ENCODE results near the gene SALL1. TPM values are rescaled to one million over a fixed set of nuclear protein-coding genes. Genes with fewer than 3 reads are reported as not detected.

The SALL1 gene
- total and polyA plus RNA-seq, 2 experiments from 2014 or later, result 9.4 to 22.7 TPM

DNA sequence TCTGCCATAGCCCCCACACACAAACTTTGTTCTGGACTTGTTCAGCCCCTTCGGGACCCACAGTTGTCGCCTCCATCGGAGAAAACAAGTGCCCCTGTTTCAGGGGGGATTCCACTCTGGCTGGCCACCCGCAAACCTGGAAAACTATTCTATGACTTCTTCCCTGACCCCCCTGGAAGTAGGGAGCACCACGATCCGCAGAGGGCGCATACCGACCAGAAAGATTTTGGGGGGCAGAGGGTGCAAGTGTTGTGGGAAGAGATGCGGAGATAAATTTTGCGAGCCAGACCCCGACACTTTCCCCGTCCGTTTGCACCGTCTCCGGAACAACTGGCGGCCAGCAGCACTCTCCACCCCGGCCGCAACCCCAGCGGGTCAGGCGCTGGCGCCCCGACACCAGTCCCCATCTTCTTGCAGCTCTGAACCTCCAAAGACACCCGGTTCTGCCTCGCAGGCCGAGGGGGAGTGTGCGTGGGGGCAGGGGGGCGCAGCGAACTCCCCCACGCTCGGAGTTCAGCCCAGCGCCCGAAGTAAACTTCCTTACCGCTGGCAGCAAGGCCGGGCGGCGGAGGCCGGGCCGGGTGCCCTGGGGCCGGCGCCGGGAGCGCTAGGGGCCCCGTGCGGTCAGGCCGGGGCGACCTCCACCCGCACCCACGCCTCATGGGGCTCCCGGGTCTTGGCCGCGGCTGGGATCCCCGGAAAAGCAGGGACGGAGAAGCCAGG, 744 bp downstream of the SALL1 start:
- Histone ChIP-seq H3K79me2 (replicated peaks; ENCODE audit: insufficient read depth) (peaks cover 57% of the 10 kb centered on the region), H2AFZ (no peak overlapping the region), H3K4me2 (peak overlapping the region; percentile 85), H3K27ac (ENCODE audit: low read depth) (0 out of 2 replicates have a peak overlapping the region, but pooled peaks have one; percentile 68), H3K4me1 (ENCODE audit: insufficient read depth) (peaks cover 38% of the 10 kb centered on the region), H3F3A (replicated peaks; ENCODE audit: low read depth) (no peaks in the 10 kb centered on the region; the same call in 1 of the 2 replicates), H3K4me3 (peak overlapping the region; percentile 94), H3K36me3 (ENCODE audit: insufficient read depth) (no peaks in the 10 kb centered on the region), H3K27me3 (ENCODE audit: insufficient read depth) (peaks cover 51% of the 10 kb centered on the region), H3K9me2 (ENCODE audit: insufficient read depth) (no peaks in the 10 kb centered on the region), H4K20me1 (replicated peaks; ENCODE audit: insufficient read depth) (peaks cover 9% of the 10 kb centered on the region; the same call in 1 of the 2 replicates)
- ATAC-seq, result no peak
- DNase-seq (ENCODE audit: low spot score), result peak; percentile 57
- Mint-ChIP-seq H3K27me3 (ENCODE audit: insufficient read depth, low read depth, poor library complexity) (peaks cover 20% of the 10 kb centered on the region), H3K9me3 (peaks cover 3% of the 10 kb centered on the region; the same call in 2 of the 3 replicates), H3K4me3 (peak overlapping the region; percentile 96), H3K36me3 (ENCODE audit: low read depth) (peaks cover 24% of the 10 kb centered on the region), H3K27ac (peak overlapping the region; percentile 94), H3K4me1 (peaks cover 50% of the 10 kb centered on the region)
- TF ChIP-seq, protein P1, sequence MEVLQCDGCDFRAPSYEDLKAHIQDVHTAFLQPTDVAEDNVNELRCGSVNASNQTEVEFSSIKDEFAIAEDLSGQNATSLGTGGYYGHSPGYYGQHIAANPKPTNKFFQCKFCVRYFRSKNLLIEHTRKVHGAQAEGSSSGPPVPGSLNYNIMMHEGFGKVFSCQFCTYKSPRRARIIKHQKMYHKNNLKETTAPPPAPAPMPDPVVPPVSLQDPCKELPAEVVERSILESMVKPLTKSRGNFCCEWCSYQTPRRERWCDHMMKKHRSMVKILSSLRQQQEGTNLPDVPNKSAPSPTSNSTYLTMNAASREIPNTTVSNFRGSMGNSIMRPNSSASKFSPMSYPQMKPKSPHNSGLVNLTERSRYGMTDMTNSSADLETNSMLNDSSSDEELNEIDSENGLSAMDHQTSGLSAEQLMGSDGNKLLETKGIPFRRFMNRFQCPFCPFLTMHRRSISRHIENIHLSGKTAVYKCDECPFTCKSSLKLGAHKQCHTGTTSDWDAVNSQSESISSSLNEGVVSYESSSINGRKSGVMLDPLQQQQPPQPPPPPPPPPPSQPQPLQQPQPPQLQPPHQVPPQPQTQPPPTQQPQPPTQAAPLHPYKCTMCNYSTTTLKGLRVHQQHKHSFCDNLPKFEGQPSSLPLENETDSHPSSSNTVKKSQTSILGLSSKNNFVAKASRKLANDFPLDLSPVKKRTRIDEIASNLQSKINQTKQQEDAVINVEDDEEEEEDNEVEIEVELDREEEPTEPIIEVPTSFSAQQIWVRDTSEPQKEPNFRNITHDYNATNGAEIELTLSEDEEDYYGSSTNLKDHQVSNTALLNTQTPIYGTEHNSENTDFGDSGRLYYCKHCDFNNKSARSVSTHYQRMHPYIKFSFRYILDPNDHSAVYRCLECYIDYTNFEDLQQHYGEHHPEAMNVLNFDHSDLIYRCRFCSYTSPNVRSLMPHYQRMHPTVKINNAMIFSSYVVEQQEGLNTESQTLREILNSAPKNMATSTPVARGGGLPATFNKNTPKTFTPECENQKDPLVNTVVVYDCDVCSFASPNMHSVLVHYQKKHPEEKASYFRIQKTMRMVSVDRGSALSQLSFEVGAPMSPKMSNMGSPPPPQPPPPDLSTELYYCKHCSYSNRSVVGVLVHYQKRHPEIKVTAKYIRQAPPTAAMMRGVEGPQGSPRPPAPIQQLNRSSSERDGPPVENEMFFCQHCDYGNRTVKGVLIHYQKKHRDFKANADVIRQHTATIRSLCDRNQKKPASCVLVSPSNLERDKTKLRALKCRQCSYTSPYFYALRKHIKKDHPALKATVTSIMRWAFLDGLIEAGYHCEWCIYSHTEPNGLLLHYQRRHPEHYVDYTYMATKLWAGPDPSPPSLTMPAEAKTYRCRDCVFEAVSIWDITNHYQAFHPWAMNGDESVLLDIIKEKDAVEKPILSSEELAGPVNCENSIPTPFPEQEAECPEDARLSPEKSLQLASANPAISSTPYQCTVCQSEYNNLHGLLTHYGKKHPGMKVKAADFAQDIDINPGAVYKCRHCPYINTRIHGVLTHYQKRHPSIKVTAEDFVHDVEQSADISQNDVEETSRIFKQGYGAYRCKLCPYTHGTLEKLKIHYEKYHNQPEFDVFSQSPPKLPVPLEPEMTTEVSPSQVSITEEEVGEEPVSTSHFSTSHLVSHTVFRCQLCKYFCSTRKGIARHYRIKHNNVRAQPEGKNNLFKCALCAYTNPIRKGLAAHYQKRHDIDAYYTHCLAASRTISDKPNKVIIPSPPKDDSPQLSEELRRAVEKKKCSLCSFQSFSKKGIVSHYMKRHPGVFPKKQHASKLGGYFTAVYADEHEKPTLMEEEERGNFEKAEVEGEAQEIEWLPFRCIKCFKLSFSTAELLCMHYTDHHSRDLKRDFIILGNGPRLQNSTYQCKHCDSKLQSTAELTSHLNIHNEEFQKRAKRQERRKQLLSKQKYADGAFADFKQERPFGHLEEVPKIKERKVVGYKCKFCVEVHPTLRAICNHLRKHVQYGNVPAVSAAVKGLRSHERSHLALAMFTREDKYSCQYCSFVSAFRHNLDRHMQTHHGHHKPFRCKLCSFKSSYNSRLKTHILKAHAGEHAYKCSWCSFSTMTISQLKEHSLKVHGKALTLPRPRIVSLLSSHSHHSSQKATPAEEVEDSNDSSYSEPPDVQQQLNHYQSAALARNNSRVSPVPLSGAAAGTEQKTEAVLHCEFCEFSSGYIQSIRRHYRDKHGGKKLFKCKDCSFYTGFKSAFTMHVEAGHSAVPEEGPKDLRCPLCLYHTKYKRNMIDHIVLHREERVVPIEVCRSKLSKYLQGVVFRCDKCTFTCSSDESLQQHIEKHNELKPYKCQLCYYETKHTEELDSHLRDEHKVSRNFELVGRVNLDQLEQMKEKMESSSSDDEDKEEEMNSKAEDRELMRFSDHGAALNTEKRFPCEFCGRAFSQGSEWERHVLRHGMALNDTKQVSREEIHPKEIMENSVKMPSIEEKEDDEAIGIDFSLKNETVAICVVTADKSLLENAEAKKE (CRISPR knock-in tag; IDR thresholded peaks at IDR 0.05), result no peak
- no peak for TF ChIP-seq EZH2phosphoT487 (IDR thresholded peaks at IDR 0.05; ENCODE audit: unreplicated experiment)
- TF ChIP-seq STAT1 (IDR thresholded peaks at IDR 0.05; ENCODE audit: unreplicated experiment), result no peak
- no peak for TF ChIP-seq NANOG (IDR thresholded peaks at IDR 0.05; ENCODE audit: borderline replicate concordance)
- no peak for TF ChIP-seq POLR2AphosphoS5 (IDR thresholded peaks at IDR 0.05; ENCODE audit: low read depth)
- no peak for TF ChIP-seq JUNB (IDR thresholded peaks at IDR 0.05; ENCODE audit: unreplicated experiment)
